ENCODE measurements around the gene PACC1.

Gene PACC1

GRCh38 chr1:212451416-212452322 lies 37.0 kb upstream of the PACC1 start:
- no peak for TF ChIP-seq CTCF (IDR thresholded peaks at IDR 0.05; ENCODE audit: control insufficient read depth, insufficient read depth, low read depth, low read length, missing control alignments)
- DNase-seq (ENCODE audit: low read depth) = no peak
- no peak overlapping the region for H3K4me3 ChIP-seq (ENCODE audit: control insufficient read depth, low read depth, low read length)

GRCh38 chr1:212450331-212450881 lies 35.7 kb upstream of the PACC1 start:
- no peak for TF ChIP-seq CTCF (IDR thresholded peaks at IDR 0.05; ENCODE audit: control insufficient read depth, insufficient read depth, low read depth, low read length, missing control alignments)
- H3K4me3 ChIP-seq (ENCODE audit: control insufficient read depth, low read depth, low read length) = no peak overlapping the region
- peak; percentile 17 for DNase-seq (ENCODE audit: low read depth)

DNA sequence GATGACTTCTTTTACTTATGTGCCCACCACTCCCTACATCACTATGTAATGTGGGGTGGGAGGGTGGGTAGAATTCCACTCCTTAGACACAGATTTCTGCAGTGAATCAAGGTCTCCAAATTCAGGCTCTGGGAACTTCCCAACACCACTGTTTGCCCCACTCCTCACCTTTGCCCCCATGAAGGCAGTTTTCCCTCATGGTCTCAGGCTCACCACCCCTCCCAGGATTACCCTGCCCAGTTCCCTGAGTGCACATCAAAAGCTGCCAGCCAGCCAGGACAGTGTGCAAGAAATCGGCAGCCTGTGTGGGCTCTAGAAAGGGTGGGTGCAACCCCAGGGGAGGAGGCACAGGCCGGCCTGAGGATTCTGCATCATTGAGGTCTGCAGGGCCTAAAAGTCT lies 32.8 kb upstream of the PACC1 start:
- TF ChIP-seq CTCF (IDR thresholded peaks at IDR 0.05; ENCODE audit: control insufficient read depth, insufficient read depth, low read depth, low read length, missing control alignments) = no peak
- H3K4me3 ChIP-seq (ENCODE audit: control insufficient read depth, low read depth, low read length) = no peak overlapping the region

DNA sequence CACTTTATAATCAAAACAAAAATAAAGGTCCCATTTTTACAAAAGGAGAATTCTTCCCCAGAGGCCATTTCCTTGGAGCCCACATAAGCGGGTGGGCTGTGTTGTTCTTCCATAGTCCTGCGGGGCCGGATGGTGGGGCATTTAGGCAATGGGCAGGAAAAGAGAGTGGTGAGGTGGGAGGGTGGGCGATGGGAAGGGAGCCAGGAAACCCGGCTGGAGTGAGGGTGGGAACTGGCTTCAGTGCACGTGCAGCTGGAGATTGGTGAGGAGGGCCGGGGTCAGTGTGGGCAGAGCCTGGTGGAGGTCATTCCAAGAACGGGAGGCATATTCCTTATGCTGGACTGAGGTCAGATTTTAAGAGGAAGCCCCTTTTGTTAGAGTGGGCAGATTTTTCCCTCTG lies 31.6 kb upstream of the PACC1 start:
- H3K4me3 ChIP-seq (ENCODE audit: control insufficient read depth, low read depth, low read length) = no peak overlapping the region

More for the DNA sequence above, 32.8 kb upstream of the PACC1 start:
- no peak for DNase-seq (ENCODE audit: low read depth)

DNA sequence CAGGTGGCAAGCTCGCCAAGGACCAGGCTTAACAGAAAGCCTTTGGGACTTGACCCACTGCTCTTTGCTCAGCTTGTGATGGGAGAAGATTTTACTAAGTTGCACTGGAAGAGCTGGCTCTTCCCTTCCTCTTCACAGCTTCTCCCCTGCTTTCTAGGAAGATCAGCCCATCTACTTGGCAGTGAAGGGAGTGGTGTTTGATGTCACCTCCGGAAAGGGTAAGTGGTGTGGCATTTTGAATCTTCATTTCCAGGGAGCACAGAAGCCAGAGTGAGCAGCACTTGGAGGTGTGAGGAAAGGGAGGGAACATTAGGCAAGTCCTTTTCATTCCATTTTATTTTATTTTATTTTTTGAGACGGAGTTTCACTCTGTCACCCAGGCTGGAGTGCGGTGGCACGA lies 27.7 kb upstream of the PACC1 start:
- no peak for TF ChIP-seq CTCF (IDR thresholded peaks at IDR 0.05; ENCODE audit: control insufficient read depth, insufficient read depth, low read depth, low read length, missing control alignments)
- no peak for DNase-seq (ENCODE audit: low read depth)

More for the DNA sequence above, 31.6 kb upstream of the PACC1 start:
- no peak for DNase-seq (ENCODE audit: low read depth)
- no peak for TF ChIP-seq CTCF (IDR thresholded peaks at IDR 0.05; ENCODE audit: control insufficient read depth, insufficient read depth, low read depth, low read length, missing control alignments)

DNA sequence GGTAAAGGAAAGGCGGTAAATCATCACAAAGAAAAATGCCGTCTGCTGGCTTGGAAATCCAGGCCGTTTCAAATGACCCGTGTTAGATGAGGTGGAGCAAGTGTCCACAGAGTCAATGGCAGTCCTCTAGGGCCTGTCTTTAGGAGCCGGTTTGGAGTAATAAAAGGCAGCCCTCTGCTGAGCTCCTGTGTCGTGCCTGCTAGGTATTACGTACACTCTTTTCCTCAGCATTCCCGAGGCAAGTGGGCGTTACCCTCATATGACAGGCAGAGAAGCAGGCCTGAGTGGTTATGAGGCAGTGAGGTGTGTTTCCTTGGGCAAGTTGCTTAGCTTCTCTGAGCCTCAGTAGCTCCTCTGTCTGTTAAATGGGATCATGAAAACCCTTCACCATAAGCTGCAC lies 25.7 kb upstream of the PACC1 start:
- no peak overlapping the region for H3K4me3 ChIP-seq (ENCODE audit: control insufficient read depth, low read depth, low read length)
- TF ChIP-seq CTCF (IDR thresholded peaks at IDR 0.05; ENCODE audit: control insufficient read depth, insufficient read depth, low read depth, low read length, missing control alignments) = no peak
- no peak for DNase-seq (ENCODE audit: low read depth)

More for the DNA sequence above, 27.7 kb upstream of the PACC1 start:
- no peak overlapping the region for H3K4me3 ChIP-seq (ENCODE audit: control insufficient read depth, low read depth, low read length)
